Smooth muscle cell (in vitro differentiated cells): ENCODE results near the gene NR5A2. TPM values are rescaled to one million over a fixed set of nuclear protein-coding genes. Genes with fewer than 3 reads are reported as not detected.

Experiments used
- DNase-seq: peaks from one replicate; lab custom pipeline; 2025; ENCODE audit not compliant: unreplicated experiment; lab: John Stamatoyannopoulos, UW
- H2AFZ ChIP-seq: fragments of 200-600 bp; sonication (generic); 2 replicates; pipeline ENCODE4 v1.6.0; 2016; ENCODE audit warnings: antibody characterized with exemption, low read depth, mild to moderate bottlenecking
- H3F3A ChIP-seq: fragments of 200-600 bp; sonication (generic); 2 replicates; pipeline ENCODE4 v1.6.0; 2017; ENCODE audit warnings: antibody characterized with exemption, low read depth
- H3K27ac ChIP-seq: fragments of 200-600 bp; sonication (generic); 2 replicates; pipeline ENCODE4 v1.5.1; 2016; ENCODE audit warnings: low read depth, mild to moderate bottlenecking
- H3K27me3 ChIP-seq: fragments of 200-600 bp; sonication (generic); 2 replicates; pipeline ENCODE4 v1.6.1; 2016; ENCODE audit warnings: low read depth, mild to moderate bottlenecking
- H3K36me3 ChIP-seq: fragments of 200-600 bp; sonication (generic); 2 replicates; pipeline ENCODE4 v1.5.1; 2016; ENCODE audit warnings: low read depth
- H3K4me1 ChIP-seq: fragments of 200-600 bp; sonication (generic); 2 replicates; pipeline ENCODE4 v1.5.1; 2016; ENCODE audit warnings: low read depth
- H3K4me2 ChIP-seq: fragments of 200-600 bp; sonication (generic); 2 replicates; pipeline ENCODE4 v1.6.0; 2016; ENCODE audit warnings: mild to moderate bottlenecking
- H3K4me3 ChIP-seq: fragments of 200-600 bp; sonication (generic); 2 replicates; pipeline ENCODE4 v1.5.1; 2016; ENCODE audit warnings: mild to moderate bottlenecking
- H3K79me2 ChIP-seq: fragments of 200-600 bp; sonication (generic); 2 replicates; pipeline ENCODE4 v1.6.0; 2016; ENCODE audit warnings: low read depth, mild to moderate bottlenecking
- H3K9ac ChIP-seq: fragments of 200-600 bp; sonication (generic); 2 replicates; pipeline ENCODE4 v1.6.0; 2016; ENCODE audit warnings: low read depth
- H3K9me3 ChIP-seq: fragments of 200-600 bp; sonication (generic); replicated peaks from 2 replicates; pipeline ENCODE4 v1.5.1; 2016; ENCODE audit warnings: low read depth
- H4K20me1 ChIP-seq: fragments of 200-600 bp; sonication (generic); 2 replicates; pipeline ENCODE4 v1.6.0; 2016; ENCODE audit warnings: low read depth
- WGBS: methylation state at CpG from one replicate; pipeline ENCODE4 v1.1.7; 2016; ENCODE audit warnings: low lambda C conversion rate; 5-methylcytosine and 5-hydroxymethylcytosine counted together
- polyA plus RNA-seq: library from polyadenylated mRNA; unstranded; fragments of >200 nt; fragmentation: Nextera tagmentation; extraction: Ambion mirVana; gene quantifications from 2 replicates; pipeline ENCODE4 v1.2.1, GENCODE V29; 2016
- total RNA-seq: library from RNA; depleted of rRNA; stranded (reverse); fragments of >200 nt; gene quantifications from 2 replicates; pipeline ENCODE4 v1.2.3, GENCODE V29; 2014
- TF ChIP-seq, protein P1 (sequence below): fragments of 200-600 bp; sonication (generic); IDR thresholded peaks from 2 replicates; pipeline ENCODE4 v1.5.1; 2017; ENCODE audit warnings: borderline replicate concordance, mild to moderate bottlenecking, antibody characterized with exemption; ENCODE audit not compliant: insufficient read depth, poor library complexity, severe bottlenecking

The NR5A2 gene
- total and polyA plus RNA-seq, 2 experiments from 2014 or later, result 0.14 to 0.22 TPM

DNA sequence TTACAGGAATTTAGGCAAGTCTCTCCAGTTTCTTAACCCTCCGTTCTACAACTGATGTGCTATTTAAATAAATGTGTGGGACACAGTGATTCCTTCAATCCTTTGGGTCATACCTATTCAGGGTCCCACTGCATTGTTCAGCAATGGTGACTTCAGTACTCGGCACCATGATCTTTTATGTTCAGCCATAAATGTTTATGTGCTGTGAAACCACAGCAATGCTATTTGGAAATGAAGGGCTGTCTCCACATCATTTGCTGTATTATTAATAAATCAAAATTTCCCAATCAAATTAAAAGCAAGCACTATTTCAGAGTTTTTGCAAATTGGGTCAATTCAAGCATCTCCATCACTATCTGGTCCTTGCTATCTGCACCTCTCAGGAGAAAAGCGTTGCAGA is 84.8 kb downstream of the NR5A2 start:
- no peaks in the 10 kb centered on the region for H3K36me3 ChIP-seq
- H2AFZ ChIP-seq, result no peak overlapping the region
- 77% methylated on average over 3 of the region's 3 CpGs for WGBS
- no peak for DNase-seq
- H3K4me2 ChIP-seq, result no peak overlapping the region
- no peak overlapping the region for H3K9ac ChIP-seq
- no peaks in the 10 kb centered on the region for H3K79me2 ChIP-seq
- no peaks in the 10 kb centered on the region for H3F3A ChIP-seq
- no peaks in the 10 kb centered on the region for H4K20me1 ChIP-seq
- H3K4me3 ChIP-seq, result no peak overlapping the region
- no peak overlapping the region for H3K27ac ChIP-seq
- H3K27me3 ChIP-seq, result peaks cover 4% of the 10 kb centered on the region
- H3K9me3 ChIP-seq, result no peaks in the 10 kb centered on the region
- TF ChIP-seq, protein P1, sequence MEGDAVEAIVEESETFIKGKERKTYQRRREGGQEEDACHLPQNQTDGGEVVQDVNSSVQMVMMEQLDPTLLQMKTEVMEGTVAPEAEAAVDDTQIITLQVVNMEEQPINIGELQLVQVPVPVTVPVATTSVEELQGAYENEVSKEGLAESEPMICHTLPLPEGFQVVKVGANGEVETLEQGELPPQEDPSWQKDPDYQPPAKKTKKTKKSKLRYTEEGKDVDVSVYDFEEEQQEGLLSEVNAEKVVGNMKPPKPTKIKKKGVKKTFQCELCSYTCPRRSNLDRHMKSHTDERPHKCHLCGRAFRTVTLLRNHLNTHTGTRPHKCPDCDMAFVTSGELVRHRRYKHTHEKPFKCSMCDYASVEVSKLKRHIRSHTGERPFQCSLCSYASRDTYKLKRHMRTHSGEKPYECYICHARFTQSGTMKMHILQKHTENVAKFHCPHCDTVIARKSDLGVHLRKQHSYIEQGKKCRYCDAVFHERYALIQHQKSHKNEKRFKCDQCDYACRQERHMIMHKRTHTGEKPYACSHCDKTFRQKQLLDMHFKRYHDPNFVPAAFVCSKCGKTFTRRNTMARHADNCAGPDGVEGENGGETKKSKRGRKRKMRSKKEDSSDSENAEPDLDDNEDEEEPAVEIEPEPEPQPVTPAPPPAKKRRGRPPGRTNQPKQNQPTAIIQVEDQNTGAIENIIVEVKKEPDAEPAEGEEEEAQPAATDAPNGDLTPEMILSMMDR, result no peak
- H3K4me1 ChIP-seq, result no peaks in the 10 kb centered on the region

- Histone ChIP-seq H2AFZ (no peak overlapping the region), H3K27ac (no peak overlapping the region), H3K4me3 (no peak overlapping the region), H3K9me3 (no peaks in the 10 kb centered on the region), H3K27me3 (peaks cover 4% of the 10 kb centered on the region), H4K20me1 (no peaks in the 10 kb centered on the region), H3K36me3 (no peaks in the 10 kb centered on the region), H3K79me2 (no peaks in the 10 kb centered on the region), H3F3A (no peaks in the 10 kb centered on the region), H3K4me2 (no peak overlapping the region), H3K4me1 (no peaks in the 10 kb centered on the region), H3K9ac (no peak overlapping the region)
- TF ChIP-seq, protein P1, result no peak
- no peak for DNase-seq
- WGBS, result 96% methylated on average over 1 of the region's 1 CpG
Observed at GRCh38 chr1:200115532-200115931, 88.0 kb downstream of the NR5A2 start.

- no peaks in the 10 kb centered on the region for H3K79me2 ChIP-seq
- H3K27ac ChIP-seq, result no peak overlapping the region
- no peaks in the 10 kb centered on the region for H3K9me3 ChIP-seq
- H3K4me3 ChIP-seq, result no peak overlapping the region
- no peak for DNase-seq
- H3F3A ChIP-seq, result no peaks in the 10 kb centered on the region
- H3K36me3 ChIP-seq, result no peaks in the 10 kb centered on the region
- no peaks in the 10 kb centered on the region for H4K20me1 ChIP-seq
- TF ChIP-seq, protein P1, result no peak
- H3K4me2 ChIP-seq, result no peak overlapping the region
- peaks cover 4% of the 10 kb centered on the region for H3K27me3 ChIP-seq
- no peak overlapping the region for H3K9ac ChIP-seq
- no peaks in the 10 kb centered on the region for H3K4me1 ChIP-seq
- 91% methylated on average over 1 of the region's 1 CpG for WGBS
- H2AFZ ChIP-seq, result no peak overlapping the region
Observed at GRCh38 chr1:200116324-200116723, 88.8 kb downstream of the NR5A2 start.

- H3K4me2 ChIP-seq, result no peak overlapping the region
- no peaks in the 10 kb centered on the region for H4K20me1 ChIP-seq
- no peaks in the 10 kb centered on the region for H3K9me3 ChIP-seq
- H3K27me3 ChIP-seq, result no peaks in the 10 kb centered on the region
- no peaks in the 10 kb centered on the region for H3F3A ChIP-seq
- no peak overlapping the region for H2AFZ ChIP-seq
- 82% methylated on average over 3 of the region's 3 CpGs for WGBS
- TF ChIP-seq, protein P1, result no peak
- DNase-seq, result no peak
- no peak overlapping the region for H3K4me3 ChIP-seq
- no peaks in the 10 kb centered on the region for H3K79me2 ChIP-seq
- no peak overlapping the region for H3K27ac ChIP-seq
- H3K9ac ChIP-seq, result no peak overlapping the region
- H3K36me3 ChIP-seq, result no peaks in the 10 kb centered on the region
- H3K4me1 ChIP-seq, result no peaks in the 10 kb centered on the region
Observed at GRCh38 chr1:200118779-200119505, 91.4 kb downstream of the NR5A2 start.
